Measurements from ENCODE around the gene IL17REL.

IL17REL gene

GRCh38 chr22:49956914-49957825 lies 55.4 kb downstream of the IL17REL start:
- Histone ChIP-seq H3K27me3 (ENCODE audit: control insufficient read depth, insufficient read depth, low read length) (no peaks in the 10 kb centered on the region), H3K4me1 (ENCODE audit: control insufficient read depth, insufficient read depth, low read length) (no peaks in the 10 kb centered on the region), H3K9ac (ENCODE audit: low read depth, low read length) (no peak overlapping the region), H3K36me3 (ENCODE audit: control insufficient read depth, insufficient read depth, low read length) (peaks cover 4% of the 10 kb centered on the region), H3K4me3 (ENCODE audit: low read depth, low read length) (no peak overlapping the region), H3K9me3 (ENCODE audit: control insufficient read depth, insufficient read depth, low read length) (no peaks in the 10 kb centered on the region)

- Histone ChIP-seq H3K36me3 (ENCODE audit: control insufficient read depth, insufficient read depth, low read length) (no peaks in the 10 kb centered on the region), H3K4me3 (ENCODE audit: low read depth, low read length) (no peak overlapping the region), H3K9ac (ENCODE audit: low read depth, low read length) (no peak overlapping the region), H3K9me3 (ENCODE audit: control insufficient read depth, insufficient read depth, low read length) (no peaks in the 10 kb centered on the region), H3K27me3 (ENCODE audit: control insufficient read depth, insufficient read depth, low read length) (no peaks in the 10 kb centered on the region), H3K4me1 (ENCODE audit: control insufficient read depth, insufficient read depth, low read length) (no peaks in the 10 kb centered on the region)
These were observed 56.2 kb downstream of the IL17REL start for GRCh38 chr22:49956418-49956770.

GRCh38 chr22:49955581-49956417 lies 56.8 kb downstream of the IL17REL start:
- Histone ChIP-seq H3K4me1 (ENCODE audit: control insufficient read depth, insufficient read depth, low read length) (no peaks in the 10 kb centered on the region), H3K9me3 (ENCODE audit: control insufficient read depth, insufficient read depth, low read length) (no peaks in the 10 kb centered on the region), H3K27me3 (ENCODE audit: control insufficient read depth, insufficient read depth, low read length) (no peaks in the 10 kb centered on the region)

GRCh38 chr22:49954991-49955580 lies 57.5 kb downstream of the IL17REL start:
- Histone ChIP-seq H3K4me3 (ENCODE audit: low read depth, low read length) (no peak overlapping the region), H3K4me1 (ENCODE audit: control insufficient read depth, insufficient read depth, low read length) (no peaks in the 10 kb centered on the region), H3K36me3 (ENCODE audit: control insufficient read depth, insufficient read depth, low read length) (no peaks in the 10 kb centered on the region), H3K9ac (ENCODE audit: low read depth, low read length) (no peak overlapping the region), H3K9me3 (ENCODE audit: control insufficient read depth, insufficient read depth, low read length) (no peaks in the 10 kb centered on the region), H3K27me3 (ENCODE audit: control insufficient read depth, insufficient read depth, low read length) (no peaks in the 10 kb centered on the region)

More at GRCh38 chr22:49955581-49956417, 56.8 kb downstream of the IL17REL start:
- Histone ChIP-seq H3K4me3 (ENCODE audit: low read depth, low read length) (no peak overlapping the region), H3K9ac (ENCODE audit: low read depth, low read length) (no peak overlapping the region), H3K36me3 (ENCODE audit: control insufficient read depth, insufficient read depth, low read length) (no peaks in the 10 kb centered on the region)

GRCh38 chr22:49954354-49954753 lies 58.2 kb downstream of the IL17REL start:
- H3K9me3 ChIP-seq (ENCODE audit: control insufficient read depth, insufficient read depth, low read length) = no peaks in the 10 kb centered on the region
- no peaks in the 10 kb centered on the region for H3K4me1 ChIP-seq (ENCODE audit: control insufficient read depth, insufficient read depth, low read length)
- no peak overlapping the region for H3K4me3 ChIP-seq (ENCODE audit: low read depth, low read length)
- H3K36me3 ChIP-seq (ENCODE audit: control insufficient read depth, insufficient read depth, low read length) = no peaks in the 10 kb centered on the region
- no peaks in the 10 kb centered on the region for H3K27me3 ChIP-seq (ENCODE audit: control insufficient read depth, insufficient read depth, low read length)
- H3K9ac ChIP-seq (ENCODE audit: low read depth, low read length) = no peak overlapping the region

GRCh38 chr22:49953680-49954344 lies 58.8 kb downstream of the IL17REL start:
- H3K27me3 ChIP-seq (ENCODE audit: control insufficient read depth, insufficient read depth, low read length) = no peaks in the 10 kb centered on the region
- H3K36me3 ChIP-seq (ENCODE audit: control insufficient read depth, insufficient read depth, low read length) = no peaks in the 10 kb centered on the region
- no peak overlapping the region for H3K4me3 ChIP-seq (ENCODE audit: low read depth, low read length)
- no peak overlapping the region for H3K9ac ChIP-seq (ENCODE audit: low read depth, low read length)
- H3K9me3 ChIP-seq (ENCODE audit: control insufficient read depth, insufficient read depth, low read length) = no peaks in the 10 kb centered on the region
- H3K4me1 ChIP-seq (ENCODE audit: control insufficient read depth, insufficient read depth, low read length) = no peaks in the 10 kb centered on the region

- no peak overlapping the region for H3K9ac ChIP-seq (ENCODE audit: low read depth, low read length)
- no peaks in the 10 kb centered on the region for H3K27me3 ChIP-seq (ENCODE audit: control insufficient read depth, insufficient read depth, low read length)
- H3K4me1 ChIP-seq (ENCODE audit: control insufficient read depth, insufficient read depth, low read length) = no peaks in the 10 kb centered on the region
- H3K36me3 ChIP-seq (ENCODE audit: control insufficient read depth, insufficient read depth, low read length) = no peaks in the 10 kb centered on the region
- H3K4me3 ChIP-seq (ENCODE audit: low read depth, low read length) = no peak overlapping the region
- H3K9me3 ChIP-seq (ENCODE audit: control insufficient read depth, insufficient read depth, low read length) = no peaks in the 10 kb centered on the region
These were observed 59.4 kb downstream of the IL17REL start for GRCh38 chr22:49953027-49953679.

- no peak overlapping the region for H3K4me3 ChIP-seq (ENCODE audit: low read depth, low read length)
- H3K9me3 ChIP-seq (ENCODE audit: control insufficient read depth, insufficient read depth, low read length) = no peaks in the 10 kb centered on the region
- H3K27me3 ChIP-seq (ENCODE audit: control insufficient read depth, insufficient read depth, low read length) = no peaks in the 10 kb centered on the region
- H3K36me3 ChIP-seq (ENCODE audit: control insufficient read depth, insufficient read depth, low read length) = no peaks in the 10 kb centered on the region
- no peaks in the 10 kb centered on the region for H3K4me1 ChIP-seq (ENCODE audit: control insufficient read depth, insufficient read depth, low read length)
- H3K9ac ChIP-seq (ENCODE audit: low read depth, low read length) = peak overlapping the region; percentile 37
These were observed 60.3 kb downstream of the IL17REL start for GRCh38 chr22:49951986-49952896.

GRCh38 chr22:49951678-49951985 lies 60.9 kb downstream of the IL17REL start:
- H3K4me1 ChIP-seq (ENCODE audit: control insufficient read depth, insufficient read depth, low read length) = peaks cover 3% of the 10 kb centered on the region
- H3K27me3 ChIP-seq (ENCODE audit: control insufficient read depth, insufficient read depth, low read length) = no peaks in the 10 kb centered on the region
- no peaks in the 10 kb centered on the region for H3K36me3 ChIP-seq (ENCODE audit: control insufficient read depth, insufficient read depth, low read length)
- H3K9ac ChIP-seq (ENCODE audit: low read depth, low read length) = no peak overlapping the region
- no peak overlapping the region for H3K4me3 ChIP-seq (ENCODE audit: low read depth, low read length)
- H3K9me3 ChIP-seq (ENCODE audit: control insufficient read depth, insufficient read depth, low read length) = no peaks in the 10 kb centered on the region

- Histone ChIP-seq H3K36me3 (ENCODE audit: control insufficient read depth, insufficient read depth, low read length) (no peaks in the 10 kb centered on the region), H3K4me3 (ENCODE audit: low read depth, low read length) (no peak overlapping the region), H3K27me3 (ENCODE audit: control insufficient read depth, insufficient read depth, low read length) (no peaks in the 10 kb centered on the region), H3K4me1 (ENCODE audit: control insufficient read depth, insufficient read depth, low read length) (peaks cover 4% of the 10 kb centered on the region), H3K9ac (ENCODE audit: low read depth, low read length) (no peak overlapping the region), H3K9me3 (ENCODE audit: control insufficient read depth, insufficient read depth, low read length) (no peaks in the 10 kb centered on the region)
These were observed 61.4 kb downstream of the IL17REL start for GRCh38 chr22:49951000-49951677.
